Measurements from ENCODE around the gene LGI4.

GRCh38 chr19:35146746-35147459 is 12.0 kb upstream of the LGI4 start:
- TF ChIP-seq CTCF (IDR thresholded peaks at IDR 0.05; ENCODE audit: low read length) = no peak
- TF ChIP-seq EZH2 (IDR thresholded peaks at IDR 0.05; ENCODE audit: borderline replicate concordance, low read length) = no peak
